ENCODE data around the gene SLC6A3. TPM values are rescaled to one million over a fixed set of nuclear protein-coding genes. Genes with fewer than 3 reads are reported as not detected.
"Not testable (repeated sequence)": the region's sequence is repeated elsewhere in the genome, so short reads cannot be mapped to it uniquely, and the experiment has no call there.

SLC6A3 gene
- polyA plus RNA-seq, 6 donors from 2014 or later = 0.09 TPM; not detected in 5

- Mint-ChIP-seq H3K4me3 (peak overlapping the region in 1 of 8 donors; percentile 5), H3K36me3 (no peaks in the 10 kb centered on the region), H3K27me3 (peaks cover 0 to 19% (median 18%) of the 10 kb centered on the region in 3 donors), H3K27ac (peak overlapping the region in 1 of 6 donors; percentile 60), H3K4me1 (peaks cover 25 to 41% (median 32%) of the 10 kb centered on the region in 3 donors), H3K9me3 (no peaks in the 10 kb centered on the region)
- DNase-seq (no peak), ATAC-seq (ENCODE audit: low read depth in 2 of 2) (no peak)
Measured at GRCh38 chr5:1363160-1363559, 82.1 kb downstream of the SLC6A3 start.

GRCh38 chr5:1362242-1363015 is 82.8 kb downstream of the SLC6A3 start:
- Mint-ChIP-seq H3K9me3 (no peaks in the 10 kb centered on the region), H3K4me3 (no peak overlapping the region), H3K4me1 (peaks cover 25 to 40% (median 31%) of the 10 kb centered on the region in 3 donors), H3K36me3 (no peaks in the 10 kb centered on the region), H3K27me3 (peaks cover 0 to 22% (median 18%) of the 10 kb centered on the region in 3 donors), H3K27ac (no peak overlapping the region)
- no peak for ATAC-seq (ENCODE audit: low read depth in 2 of 2)
- DNase-seq = no peak

GRCh38 chr5:1360861-1361260 is 84.4 kb downstream of the SLC6A3 start:
- peak overlapping the region in 2 of 6 donors; percentile 6 to 76 for H3K27ac Mint-ChIP-seq
- no peak overlapping the region for H3K4me3 Mint-ChIP-seq
- DNase-seq = no peak
- peaks cover 0 to 26% (median 5%) of the 10 kb centered on the region in 3 donors for H3K27me3 Mint-ChIP-seq
- H3K4me1 Mint-ChIP-seq = peaks cover 10 to 24% (median 16%) of the 10 kb centered on the region in 3 donors
- no peak for ATAC-seq (ENCODE audit: low read depth in 2 of 2)
- no peaks in the 10 kb centered on the region for H3K36me3 Mint-ChIP-seq
- no peaks in the 10 kb centered on the region for H3K9me3 Mint-ChIP-seq

GRCh38 chr5:1360367-1360766 is 84.9 kb downstream of the SLC6A3 start:
- Mint-ChIP-seq H3K27me3 (peaks cover 0 to 26% (median 5%) of the 10 kb centered on the region in 3 donors), H3K4me1 (peaks cover 5 to 20% (median 11%) of the 10 kb centered on the region in 3 donors)
- DNase-seq, H3K36me3 Mint-ChIP-seq, H3K4me3 Mint-ChIP-seq, H3K9me3 Mint-ChIP-seq, H3K27ac Mint-ChIP-seq: not testable (repeated sequence)
- ATAC-seq (ENCODE audit: low read depth in 2 of 2) = peak; percentile 46 to 54

- no peak overlapping the region for H3K27ac Mint-ChIP-seq
- no peak overlapping the region for H3K4me3 Mint-ChIP-seq
- H3K36me3 Mint-ChIP-seq = no peaks in the 10 kb centered on the region
- peaks cover 3 to 14% (median 8%) of the 10 kb centered on the region in 3 donors for H3K4me1 Mint-ChIP-seq
- H3K27me3 Mint-ChIP-seq = peaks cover 0 to 26% (median 5%) of the 10 kb centered on the region in 3 donors
- ATAC-seq (ENCODE audit: low read depth in 2 of 2) = no peak
- no peak for DNase-seq
- no peaks in the 10 kb centered on the region for H3K9me3 Mint-ChIP-seq
Measured at GRCh38 chr5:1359713-1360112, 85.5 kb downstream of the SLC6A3 start.

- ATAC-seq (ENCODE audit: low read depth in 2 of 2) (no peak), DNase-seq (no peak)
- H3K36me3 Mint-ChIP-seq = no peaks in the 10 kb centered on the region
- no peak overlapping the region for H3K4me3 Mint-ChIP-seq
- peaks cover 0 to 24% (median 5%) of the 10 kb centered on the region in 3 donors for H3K27me3 Mint-ChIP-seq
- H3K9me3 Mint-ChIP-seq = no peaks in the 10 kb centered on the region
- peaks cover 0 to 10% (median 3%) of the 10 kb centered on the region in 3 donors for H3K4me1 Mint-ChIP-seq
- H3K27ac Mint-ChIP-seq = no peak overlapping the region
Measured at GRCh38 chr5:1359031-1359645, 86.1 kb downstream of the SLC6A3 start.

- ATAC-seq (ENCODE audit: low read depth in 2 of 2) = no peak
- peaks cover 0 to 7% (median 0%) of the 10 kb centered on the region in 3 donors for H3K4me1 Mint-ChIP-seq
- no peak for DNase-seq
- H3K9me3 Mint-ChIP-seq = no peaks in the 10 kb centered on the region
- H3K27me3 Mint-ChIP-seq = peaks cover 0 to 20% (median 5%) of the 10 kb centered on the region in 3 donors
- no peak overlapping the region for H3K27ac Mint-ChIP-seq
- no peak overlapping the region for H3K4me3 Mint-ChIP-seq
- no peaks in the 10 kb centered on the region for H3K36me3 Mint-ChIP-seq
Measured at GRCh38 chr5:1358726-1359025, 86.6 kb downstream of the SLC6A3 start.

GRCh38 chr5:1357946-1358725 is 87.1 kb downstream of the SLC6A3 start:
- H3K4me3 Mint-ChIP-seq = no peak overlapping the region
- H3K9me3 Mint-ChIP-seq = no peaks in the 10 kb centered on the region
- peak overlapping the region in 2 of 6 donors; percentile 56 for H3K27ac Mint-ChIP-seq
- no peaks in the 10 kb centered on the region for H3K36me3 Mint-ChIP-seq
- DNase-seq = no peak
- ATAC-seq (ENCODE audit: low read depth in 2 of 2) = no peak
- peaks cover 0 to 15% (median 5%) of the 10 kb centered on the region in 3 donors for H3K27me3 Mint-ChIP-seq
- peaks cover 0 to 7% (median 0%) of the 10 kb centered on the region in 3 donors for H3K4me1 Mint-ChIP-seq

- no peak overlapping the region for H3K4me3 Mint-ChIP-seq
- no peak overlapping the region for H3K27ac Mint-ChIP-seq
- DNase-seq (no peak), ATAC-seq (ENCODE audit: low read depth in 2 of 2) (no peak)
- no peaks in the 10 kb centered on the region for H3K9me3 Mint-ChIP-seq
- H3K36me3 Mint-ChIP-seq = no peaks in the 10 kb centered on the region
- H3K27me3 Mint-ChIP-seq = peaks cover 0 to 11% (median 5%) of the 10 kb centered on the region in 3 donors
- H3K4me1 Mint-ChIP-seq = peaks cover 0 to 5% (median 0%) of the 10 kb centered on the region in 3 donors
Measured at GRCh38 chr5:1356873-1357787, 88.1 kb downstream of the SLC6A3 start.

- DNase-seq (no peak), ATAC-seq (ENCODE audit: low read depth in 2 of 2) (no peak)
- H3K9me3 Mint-ChIP-seq = no peaks in the 10 kb centered on the region
- peaks cover 0 to 11% (median 0%) of the 10 kb centered on the region in 3 donors for H3K27me3 Mint-ChIP-seq
- H3K4me1 Mint-ChIP-seq = no peaks in the 10 kb centered on the region
- H3K27ac Mint-ChIP-seq = no peak overlapping the region
- H3K4me3 Mint-ChIP-seq = no peak overlapping the region
- H3K36me3 Mint-ChIP-seq = no peaks in the 10 kb centered on the region
Measured at GRCh38 chr5:1354576-1354975, 90.7 kb downstream of the SLC6A3 start.

GRCh38 chr5:1352231-1353219 is 92.7 kb downstream of the SLC6A3 start:
- no peaks in the 10 kb centered on the region for H3K4me1 Mint-ChIP-seq
- H3K27me3 Mint-ChIP-seq = peaks cover 0 to 5% (median 0%) of the 10 kb centered on the region in 3 donors
- no peaks in the 10 kb centered on the region for H3K36me3 Mint-ChIP-seq
- no peak overlapping the region for H3K4me3 Mint-ChIP-seq
- ATAC-seq (ENCODE audit: low read depth in 2 of 2) (no peak), DNase-seq (no peak)
- no peaks in the 10 kb centered on the region for H3K9me3 Mint-ChIP-seq
- H3K27ac Mint-ChIP-seq = no peak overlapping the region

- ATAC-seq (ENCODE audit: low read depth in 2 of 2) = no peak
- H3K4me3 Mint-ChIP-seq = no peak overlapping the region
- no peaks in the 10 kb centered on the region for H3K27me3 Mint-ChIP-seq
- H3K27ac Mint-ChIP-seq = no peak overlapping the region
- no peaks in the 10 kb centered on the region for H3K9me3 Mint-ChIP-seq
- peaks cover 3 to 7% (median 3%) of the 10 kb centered on the region in 3 donors for H3K4me1 Mint-ChIP-seq
- no peak for DNase-seq
- no peaks in the 10 kb centered on the region for H3K36me3 Mint-ChIP-seq
Measured at GRCh38 chr5:1351156-1351555, 94.1 kb downstream of the SLC6A3 start.

Data from naive B cell (primary cell).